ENCODE data around the gene MEGF11.

DNA sequence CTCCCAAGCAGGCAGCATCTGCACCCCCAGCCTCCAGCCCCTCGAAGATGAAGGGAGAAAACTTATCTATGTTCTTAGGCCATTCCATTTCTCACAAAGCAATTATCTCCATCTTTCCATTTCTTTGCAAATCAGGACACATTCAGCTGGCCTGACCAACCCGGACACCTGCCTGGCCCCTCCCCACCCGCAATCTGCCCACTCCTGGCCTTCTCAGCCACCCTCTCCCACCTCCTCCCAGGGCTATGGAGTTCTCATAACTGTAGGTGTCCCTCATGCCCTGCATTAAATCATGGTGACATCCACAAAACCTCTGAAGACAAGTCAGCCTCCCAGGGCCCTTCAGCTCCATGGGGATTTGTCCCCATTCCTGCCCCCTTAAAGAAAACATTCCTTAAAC, 119.3 kb downstream of the MEGF11 start:
- TF ChIP-seq CTCF (tag by site-specific recombination; IDR thresholded peaks at IDR 0.05) (no peak), ZBTB7A (tag by site-specific recombination; IDR thresholded peaks at IDR 0.05; ENCODE audit: low read depth) (no peak)
- TF ChIP-seq, protein P1, sequence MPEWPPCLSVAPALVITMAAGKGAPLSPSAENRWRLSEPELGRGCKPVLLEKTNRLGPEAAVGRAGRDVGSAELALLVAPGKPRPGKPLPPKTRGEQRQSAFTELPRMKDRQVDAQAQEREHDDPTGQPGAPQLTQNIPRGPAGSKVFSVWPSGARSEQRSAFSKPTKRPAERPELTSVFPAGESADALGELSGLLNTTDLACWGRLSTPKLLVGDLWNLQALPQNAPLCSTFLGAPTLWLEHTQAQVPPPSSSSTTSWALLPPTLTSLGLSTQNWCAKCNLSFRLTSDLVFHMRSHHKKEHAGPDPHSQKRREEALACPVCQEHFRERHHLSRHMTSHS (tag by site-specific recombination; IDR thresholded peaks at IDR 0.05) = no peak
